HG03097 (cell line): ENCODE measurements around the gene CALHM3.
"Not testable (repeated sequence)": the region's sequence is repeated elsewhere in the genome, so short reads cannot be mapped to it uniquely, and the experiment has no call there.

Source experiments
- ATAC-seq: cut with Tn5 transposase; IDR thresholded peaks from one replicate; pipeline ENCODE4 v1.9.1; 2021; ENCODE audit not compliant: unreplicated experiment, low FRiP score

The CALHM3 gene, protein sequence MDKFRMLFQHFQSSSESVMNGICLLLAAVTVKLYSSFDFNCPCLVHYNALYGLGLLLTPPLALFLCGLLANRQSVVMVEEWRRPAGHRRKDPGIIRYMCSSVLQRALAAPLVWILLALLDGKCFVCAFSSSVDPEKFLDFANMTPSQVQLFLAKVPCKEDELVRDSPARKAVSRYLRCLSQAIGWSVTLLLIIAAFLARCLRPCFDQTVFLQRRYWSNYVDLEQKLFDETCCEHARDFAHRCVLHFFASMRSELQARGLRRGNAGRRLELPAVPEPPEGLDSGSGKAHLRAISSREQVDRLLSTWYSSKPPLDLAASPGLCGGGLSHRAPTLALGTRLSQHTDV

DNA sequence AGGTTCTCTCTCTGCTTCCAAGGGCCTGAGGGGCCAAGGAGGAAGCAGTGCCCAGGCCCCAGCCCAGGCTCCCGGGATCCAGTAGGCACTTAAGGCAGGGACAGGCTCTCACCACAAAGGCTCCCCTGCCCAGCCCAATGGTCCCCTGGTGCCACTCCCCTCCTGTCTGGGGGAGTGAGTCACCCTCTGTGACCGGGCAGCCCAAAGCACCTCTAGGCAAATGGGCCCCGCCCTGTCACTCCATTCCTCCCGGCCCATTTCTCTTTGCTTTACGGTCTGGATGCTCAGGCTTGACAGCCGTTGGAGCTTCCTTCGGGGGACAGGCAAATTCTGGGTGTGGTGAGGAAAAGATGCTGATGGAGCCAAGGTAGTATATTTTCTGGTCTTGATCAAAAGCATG is at the start of gene CALHM3:
Gene CALHM3 (minus strand): TSS at position 106 of the 400 bp plus-strand sequence. CDS start 208 bp downstream, outside the sequence.
- no peak for ATAC-seq

DNA sequence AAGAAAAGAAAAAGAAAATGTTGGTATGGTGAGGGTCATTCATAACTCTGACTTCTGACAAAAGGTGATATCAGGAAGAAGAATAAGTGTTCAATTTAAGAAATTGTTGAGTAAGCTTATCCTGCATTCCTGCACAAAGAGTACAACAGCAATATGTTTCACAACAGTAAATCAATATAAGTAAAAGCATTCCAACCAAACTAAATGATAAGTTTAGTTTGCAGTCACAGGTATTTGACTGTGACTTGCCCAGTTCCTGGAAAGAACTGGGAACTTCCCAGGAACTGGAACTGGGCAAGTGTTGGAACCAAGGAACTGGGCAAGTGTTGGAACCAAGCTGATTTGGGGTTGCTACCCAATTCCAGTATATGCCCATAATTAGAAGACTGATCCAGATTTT is 49.5 kb upstream of the CALHM3 start:
- ATAC-seq, result no peak

DNA sequence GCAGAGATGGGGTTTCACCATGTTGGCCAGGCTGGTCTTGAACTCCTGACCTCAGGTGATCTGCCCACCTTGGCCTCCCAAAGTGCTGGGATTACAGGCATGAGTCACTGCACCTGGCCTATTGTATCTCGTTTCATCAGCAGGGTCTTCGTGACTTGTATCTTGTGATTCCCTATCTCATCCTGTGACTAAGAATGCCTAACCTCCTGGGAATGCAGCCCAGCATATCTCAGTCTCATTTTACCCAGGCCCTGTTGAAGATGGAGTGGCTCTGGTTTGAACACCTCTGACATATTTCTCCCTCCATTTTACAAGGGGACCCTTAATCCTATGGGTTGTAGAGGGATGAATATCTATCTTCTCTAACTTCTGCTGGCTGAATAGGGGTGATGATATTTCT is 48.4 kb upstream of the CALHM3 start:
- ATAC-seq, result not testable (repeated sequence)

DNA sequence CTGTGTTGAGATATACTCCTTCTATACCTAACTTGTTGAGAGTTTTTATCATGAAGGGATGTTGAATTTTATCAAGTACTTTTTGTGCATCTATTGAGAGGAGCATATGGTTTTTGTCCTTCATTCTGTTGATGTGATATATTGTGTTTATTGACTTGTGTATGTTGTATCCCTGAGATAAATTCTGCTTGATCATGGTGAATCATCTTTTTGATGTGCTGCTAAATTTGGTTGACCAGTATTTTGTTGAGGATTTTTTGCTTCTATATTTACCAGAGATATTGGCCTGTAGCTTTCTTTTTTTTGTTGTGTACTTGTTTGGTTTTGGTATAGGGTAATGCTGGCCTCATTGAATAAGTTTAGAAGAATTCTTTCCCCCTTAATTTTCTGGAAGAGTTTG is 46.9 kb upstream of the CALHM3 start:
- no peak for ATAC-seq

DNA sequence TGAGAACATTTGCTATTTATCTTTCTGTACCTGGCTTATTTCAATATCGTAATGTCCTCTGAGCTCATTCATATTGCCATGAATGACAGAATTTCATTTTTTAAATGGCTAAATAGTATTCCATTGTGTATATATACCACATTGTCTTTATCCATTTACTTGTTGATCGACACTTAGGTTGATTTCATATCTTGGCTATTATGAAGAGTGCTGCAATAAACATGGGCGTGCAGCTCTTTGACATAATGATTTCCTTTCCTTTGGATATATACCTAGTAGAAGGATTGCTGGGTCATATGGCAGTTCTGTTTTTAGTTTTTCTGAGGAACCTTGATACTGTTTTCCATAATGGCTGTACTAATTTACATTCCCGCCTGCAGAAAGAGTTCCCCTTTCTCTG is 44.6 kb upstream of the CALHM3 start:
- ATAC-seq, result no peak

DNA sequence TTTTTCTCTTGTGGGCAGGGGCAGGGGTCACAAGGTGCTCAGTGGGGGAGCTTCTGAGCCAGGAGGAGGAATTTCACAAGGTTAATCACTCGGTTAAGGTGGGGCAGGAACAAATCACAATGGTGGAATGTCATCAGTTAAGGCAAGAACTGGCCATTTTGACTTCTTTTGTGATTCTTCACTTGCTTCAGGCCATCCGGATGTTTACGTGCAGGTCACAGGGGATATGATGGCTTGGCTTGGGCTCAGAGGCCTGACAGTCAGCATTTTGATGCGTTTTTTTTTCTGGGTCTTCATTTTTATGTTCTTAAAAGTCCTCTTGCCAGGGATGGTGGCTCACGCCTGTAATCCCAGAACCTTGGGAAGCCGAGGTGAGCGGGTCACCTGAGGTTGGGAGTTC is 43.0 kb upstream of the CALHM3 start:
- not testable (repeated sequence) for ATAC-seq

DNA sequence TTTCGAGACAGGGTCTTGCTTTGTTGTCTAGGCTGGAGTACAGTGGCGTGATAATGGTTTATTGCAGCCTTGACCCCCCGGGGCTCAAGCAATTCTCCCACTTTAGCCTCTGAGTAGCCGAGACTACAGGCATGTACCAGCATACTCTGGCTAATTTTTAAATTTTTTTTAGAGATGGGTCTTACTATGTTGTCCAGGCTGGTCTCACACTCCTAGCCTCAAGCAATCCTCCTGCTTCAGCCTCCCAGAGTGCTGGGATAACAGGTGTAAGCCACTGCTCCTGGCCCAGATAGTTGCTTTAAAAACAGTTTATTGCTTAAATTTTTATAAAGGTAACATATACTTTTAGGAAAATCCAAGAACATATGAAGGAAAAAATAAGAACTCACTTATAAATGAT is 40.8 kb upstream of the CALHM3 start:
- no peak for ATAC-seq

DNA sequence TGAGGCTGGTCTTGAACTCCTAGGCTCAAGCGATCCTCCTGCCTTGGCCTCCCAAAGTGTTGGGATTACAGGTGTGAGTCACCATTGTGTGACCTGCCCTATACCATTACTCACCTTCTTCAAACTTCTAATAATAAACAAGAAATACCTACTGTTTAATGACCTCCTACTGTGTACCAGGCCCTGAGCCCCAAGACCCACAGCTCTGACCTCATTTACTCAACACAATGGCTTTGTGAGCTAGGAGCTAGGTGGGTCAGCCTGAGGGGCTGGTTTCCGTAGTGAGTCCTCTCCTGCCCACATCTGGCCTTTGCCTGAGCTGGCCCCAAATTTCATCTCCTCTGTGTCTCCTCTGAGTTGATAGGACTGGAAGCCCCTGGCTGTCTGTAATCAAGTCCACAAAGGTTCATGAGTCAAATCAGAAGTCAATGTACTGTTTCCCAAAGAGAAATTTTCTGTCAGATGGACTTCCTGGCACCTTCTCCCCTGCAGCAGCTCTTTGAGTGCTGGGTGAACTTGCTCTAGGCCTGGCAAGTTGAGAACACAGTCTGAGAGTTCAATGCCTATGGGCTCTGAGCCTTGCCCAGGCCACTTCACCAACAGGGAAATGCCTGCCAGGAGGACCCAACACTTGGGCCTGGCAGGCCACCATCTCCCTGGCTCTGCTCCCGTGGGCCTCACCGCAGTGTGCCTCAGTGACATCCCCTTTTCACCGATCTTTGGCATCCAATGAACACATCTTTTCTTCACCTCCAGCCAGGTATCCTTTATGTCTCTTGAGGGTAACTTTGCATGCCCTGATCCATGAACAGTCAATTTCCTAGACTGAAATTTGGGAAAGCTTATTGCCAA is 38.4 kb upstream of the CALHM3 start:
- ATAC-seq, result no peak

DNA sequence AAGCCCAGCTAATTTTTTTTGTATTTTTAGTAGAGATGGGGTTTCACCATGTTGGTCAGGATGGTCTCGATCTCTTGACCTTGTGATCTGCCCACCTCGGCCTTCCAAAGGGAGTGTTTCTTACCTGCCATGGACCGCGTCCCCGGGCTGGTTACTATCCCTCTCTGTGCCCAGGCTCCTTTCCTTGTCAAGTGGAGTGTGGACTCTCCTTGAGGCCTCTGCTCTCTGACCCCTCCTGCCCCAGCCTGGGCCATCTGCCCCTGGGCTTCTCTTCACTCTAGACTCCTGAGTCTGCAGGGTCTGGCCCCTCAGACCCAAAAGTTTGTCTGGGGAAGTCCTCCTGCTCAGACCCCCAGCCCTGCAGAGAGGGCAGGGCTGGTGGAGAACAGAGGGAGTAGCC is 35.2 kb upstream of the CALHM3 start:
- no peak for ATAC-seq

DNA sequence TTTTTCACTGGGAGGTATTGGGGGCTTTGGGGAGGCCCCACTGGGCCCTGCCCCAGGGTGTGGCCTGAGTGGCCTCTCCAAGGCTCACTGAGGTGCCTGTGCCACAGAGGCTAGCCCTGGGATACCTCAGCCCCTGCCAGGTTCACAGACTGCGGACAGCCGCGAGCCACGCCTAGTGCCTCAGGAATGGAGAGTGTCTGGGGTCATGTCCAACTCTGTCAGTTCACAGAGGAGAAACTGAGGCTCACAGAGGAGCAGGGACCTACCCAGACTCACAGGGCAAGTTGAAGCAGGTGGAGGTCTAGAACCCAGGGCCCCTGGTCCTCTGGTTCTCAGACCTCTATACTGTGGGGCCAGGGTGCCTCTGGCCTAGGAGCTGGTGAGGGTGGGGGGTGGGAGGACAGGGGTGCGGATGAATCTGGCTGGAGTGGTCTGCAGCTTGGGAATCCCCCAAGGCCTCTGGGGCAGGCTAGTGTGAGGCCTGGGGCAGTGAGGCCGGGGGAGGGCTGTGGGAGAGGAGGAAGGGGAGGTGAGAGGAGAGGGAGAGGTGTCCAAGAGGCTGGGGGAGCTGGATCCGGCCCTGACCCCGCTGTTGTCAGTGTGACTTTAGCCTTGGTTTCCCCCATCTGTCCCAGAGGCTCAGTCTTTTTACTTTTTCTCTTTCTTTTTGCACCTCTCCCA is 34.5 kb upstream of the CALHM3 start:
- no peak for ATAC-seq

DNA sequence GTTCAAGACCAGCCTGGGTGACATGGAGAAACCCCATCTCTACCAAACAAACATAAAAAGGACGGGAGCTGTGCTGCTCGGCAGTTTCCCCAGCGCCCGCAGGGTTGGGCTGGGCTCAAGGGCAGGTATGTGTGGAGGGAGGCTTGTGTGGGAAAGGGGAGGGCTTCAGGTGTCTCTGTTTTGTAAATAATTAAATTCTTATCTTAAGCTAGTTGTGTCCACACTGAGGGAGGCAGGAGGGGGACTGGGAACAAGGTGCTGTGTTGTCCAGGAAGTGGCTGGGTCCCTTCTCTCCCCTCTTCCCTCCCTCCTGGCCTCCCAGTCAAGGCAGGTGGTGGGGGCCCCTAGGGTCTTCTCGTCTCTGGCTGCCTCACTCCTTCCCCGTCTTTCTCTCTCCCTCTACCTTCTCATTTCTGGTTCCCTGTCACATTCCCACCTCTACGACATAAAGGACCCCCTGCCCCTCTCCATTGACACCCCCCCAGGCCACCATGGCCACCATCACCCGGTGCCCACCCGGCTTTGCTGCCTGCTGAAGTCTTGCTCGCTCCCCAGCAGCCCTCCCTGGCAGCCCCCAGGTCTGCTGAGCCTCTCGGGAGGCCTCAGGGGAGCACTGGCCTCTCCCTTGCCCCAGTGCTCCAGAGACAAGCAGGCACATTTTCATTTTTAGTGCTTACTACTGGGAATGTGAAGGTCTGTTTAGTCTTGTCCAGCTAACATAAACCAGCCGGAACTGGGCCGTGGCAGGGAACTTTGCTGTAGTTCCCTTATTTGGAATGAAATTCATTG is 33.7 kb upstream of the CALHM3 start:
- ATAC-seq, result no peak

DNA sequence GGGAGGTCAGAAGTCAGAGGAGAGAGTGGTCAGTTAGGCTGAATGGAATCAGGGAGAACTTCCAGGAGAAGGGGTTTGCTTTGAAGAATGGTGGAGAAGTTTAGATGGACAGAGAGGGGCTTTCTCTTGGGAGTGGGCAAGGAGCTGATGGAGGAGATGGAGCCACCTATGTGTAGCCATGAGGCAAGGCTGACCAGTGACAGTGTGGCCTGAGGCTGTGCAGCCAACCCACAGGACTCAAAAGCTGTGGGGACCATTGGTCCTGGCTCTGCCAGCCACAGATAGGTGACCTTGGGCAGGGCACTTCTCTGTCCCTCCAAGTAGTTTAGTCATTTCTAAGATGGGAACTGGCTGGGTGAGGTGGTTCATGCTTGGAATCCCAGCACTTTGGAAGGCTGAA is 33.1 kb upstream of the CALHM3 start:
- ATAC-seq, result no peak

DNA sequence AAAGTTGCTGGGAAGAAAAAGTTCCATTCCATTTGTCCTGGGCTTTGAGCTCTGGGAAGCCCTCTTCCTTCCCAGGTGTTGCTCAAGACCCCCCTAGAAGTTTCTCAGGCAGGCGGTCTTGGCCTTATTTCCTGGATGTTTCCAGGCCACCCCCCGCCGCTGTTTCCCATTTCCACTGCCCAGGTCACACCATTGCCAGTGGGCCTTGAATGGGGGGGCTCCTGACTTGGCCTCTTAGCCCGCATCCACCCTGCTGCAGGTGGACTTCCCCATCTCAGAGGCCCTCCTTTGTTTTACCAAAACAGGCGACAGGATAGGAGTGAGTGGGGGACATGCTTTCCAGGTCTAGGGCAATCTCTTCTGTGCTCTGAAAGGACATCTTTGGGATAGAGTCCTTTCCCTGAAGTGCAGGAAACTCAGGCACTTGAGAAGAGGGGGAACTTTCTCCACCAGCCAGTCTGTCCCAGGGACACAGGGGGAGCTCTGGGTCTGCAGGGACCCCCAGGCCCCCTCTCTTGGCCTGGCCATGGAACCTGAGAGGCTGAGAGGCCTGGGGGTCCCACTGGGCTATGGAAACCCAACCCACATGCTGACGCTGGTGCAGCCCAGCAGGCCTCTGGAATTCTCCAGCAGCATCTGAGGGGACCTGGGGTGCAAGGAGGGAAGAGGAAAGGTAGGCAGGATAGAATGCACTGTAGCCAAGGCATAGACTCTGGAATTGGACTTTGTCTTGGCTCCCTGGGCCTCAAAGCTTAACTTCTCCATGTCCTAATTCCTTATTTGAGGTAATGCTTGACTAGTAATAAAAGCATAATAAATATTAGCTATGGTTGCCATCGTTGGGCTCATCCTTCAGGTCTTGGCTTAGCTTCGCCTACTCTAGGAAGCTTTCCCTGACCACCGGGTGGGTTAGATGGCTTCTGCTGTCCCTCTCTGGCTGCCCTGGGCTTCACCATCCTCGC is 32.0 kb upstream of the CALHM3 start:
- no peak for ATAC-seq

DNA sequence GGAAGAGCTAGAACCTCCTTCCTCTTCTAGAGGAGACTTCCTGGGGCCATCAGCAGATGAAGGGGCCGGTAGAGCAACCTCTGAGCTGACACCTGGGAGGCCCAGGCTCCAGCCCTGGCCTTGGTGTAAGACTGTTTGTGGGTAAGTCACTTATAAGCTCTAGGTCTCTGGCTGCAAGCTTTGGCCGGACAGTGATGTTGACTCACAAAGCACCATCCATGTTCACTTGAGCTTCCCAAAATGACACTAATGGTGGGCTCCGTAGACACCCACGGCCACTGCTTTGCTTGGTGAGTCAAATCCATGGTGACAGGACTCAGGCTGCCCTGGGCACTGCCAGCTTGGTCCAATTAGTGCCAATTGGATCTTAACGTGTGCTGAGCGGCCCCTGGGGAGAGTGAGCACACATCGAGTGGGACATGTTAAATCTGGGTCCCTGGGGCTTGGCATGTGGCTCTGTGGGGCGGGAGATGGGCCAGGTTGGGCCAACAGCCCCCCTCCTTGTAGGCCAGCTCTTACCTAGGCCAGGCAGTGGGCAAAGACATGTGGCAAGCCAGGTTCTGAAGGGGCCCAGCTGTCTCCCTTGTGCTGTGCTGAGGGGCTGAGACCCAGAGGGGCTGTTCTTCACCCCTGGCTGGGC is 31.1 kb upstream of the CALHM3 start:
- ATAC-seq, result no peak

DNA sequence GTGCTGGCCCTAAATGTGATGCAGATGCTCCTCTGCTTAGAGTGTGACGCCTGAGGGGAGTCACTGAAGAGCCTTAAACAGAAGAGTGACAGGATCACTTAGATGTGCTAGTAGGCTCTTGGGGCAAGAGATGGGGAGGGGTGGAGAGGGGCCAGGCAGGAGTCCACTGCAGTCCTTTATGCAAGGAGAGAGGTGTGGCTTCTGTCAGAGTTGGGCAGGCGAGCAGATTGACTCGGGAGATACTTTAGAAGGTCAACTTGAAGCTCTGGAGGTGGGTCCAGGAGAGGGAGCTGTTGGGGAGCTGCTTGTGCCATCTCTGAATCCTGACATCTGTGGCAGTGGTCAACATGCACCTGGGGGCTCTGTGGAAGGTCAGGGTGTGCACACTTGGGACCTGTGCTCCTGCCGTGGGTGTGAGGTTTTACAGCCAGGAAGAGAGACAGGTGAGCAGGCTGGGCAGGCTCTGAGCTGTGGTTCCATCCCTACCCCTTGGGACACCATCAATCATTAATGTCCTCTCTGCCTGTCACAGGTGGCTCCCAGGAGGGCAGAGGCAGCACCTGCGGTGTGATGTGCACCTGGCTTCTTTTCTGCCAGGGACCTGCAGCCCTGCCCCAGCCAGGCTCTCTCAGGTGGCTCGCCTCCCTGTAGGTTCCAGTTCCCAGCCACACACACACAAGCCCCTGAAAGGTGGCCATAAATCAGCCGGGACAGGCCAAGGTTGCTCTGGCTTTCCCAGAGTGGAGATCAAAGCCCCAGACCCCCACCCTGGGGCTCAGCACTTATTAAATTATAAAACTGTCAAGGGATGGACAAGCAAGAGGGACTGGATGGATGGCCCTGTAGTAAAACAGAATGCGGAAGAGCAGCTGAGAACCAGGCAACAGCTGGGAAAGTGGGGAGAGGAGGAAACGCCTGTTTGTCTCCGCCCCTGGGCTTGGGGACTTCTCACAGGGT is 28.5 kb upstream of the CALHM3 start:
- no peak for ATAC-seq

DNA sequence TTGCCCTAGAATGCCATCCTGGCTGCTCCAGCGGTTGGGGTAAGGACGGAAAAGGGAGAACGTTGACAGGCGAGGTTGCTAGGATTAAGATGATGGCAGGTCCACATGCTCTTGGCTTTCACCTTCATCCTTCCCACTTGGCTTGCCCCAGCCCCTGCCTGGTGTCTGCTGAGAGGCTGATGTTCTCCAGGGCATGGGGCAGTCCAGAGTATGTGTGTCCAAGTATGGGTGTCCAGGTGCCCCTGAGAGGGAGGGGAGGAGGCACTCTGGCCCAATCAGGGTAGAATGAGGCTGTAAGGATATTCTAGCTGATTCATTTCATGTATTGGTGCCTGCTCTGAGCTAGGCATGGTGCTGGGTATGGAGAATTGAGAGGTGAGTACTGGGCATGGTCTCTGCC is 27.0 kb upstream of the CALHM3 start:
- ATAC-seq, result no peak

DNA sequence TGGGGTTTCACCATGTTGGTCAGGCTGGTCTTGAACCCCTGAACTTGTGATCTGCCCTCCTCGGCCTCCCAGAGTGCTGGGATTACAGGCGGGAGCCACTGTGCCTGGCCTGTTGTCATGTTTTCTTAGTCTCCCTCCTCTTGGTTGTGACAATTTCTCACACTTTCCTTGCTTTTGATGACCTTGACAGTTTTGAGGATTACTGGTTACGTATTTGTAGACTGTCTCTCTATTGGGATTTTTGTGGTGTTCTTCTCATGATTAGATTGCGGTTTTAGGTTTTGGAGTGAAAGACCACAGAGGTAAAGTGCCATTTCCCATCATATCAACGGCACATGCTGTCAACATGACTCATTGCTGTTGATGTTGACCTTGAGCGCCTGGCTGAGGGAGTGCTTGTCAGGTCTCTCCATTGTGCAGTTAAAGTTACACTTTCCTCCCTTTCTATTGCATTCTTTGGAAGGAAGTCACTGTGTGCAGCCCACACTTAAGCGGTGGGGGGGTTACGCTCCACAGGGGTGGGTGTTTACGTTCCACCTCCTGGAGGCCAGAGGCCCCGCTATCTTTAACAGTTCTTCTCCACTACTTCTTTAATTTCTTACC is 25.2 kb upstream of the CALHM3 start:
- no peak for ATAC-seq
